IMR-90 (cell line): ENCODE data around the gene MTM1. TPM values are rescaled to one million over a fixed set of nuclear protein-coding genes. Genes with fewer than 3 reads are reported as not detected.

Source experiments
- ATAC-seq: fragments of 200-7000 bp; cut with Tn5 transposase; 2 replicates; pipeline ENCODE4 v1.9.1; 2020; ENCODE audit warnings: low read depth, mild to moderate bottlenecking, moderate library complexity
- BruUV-seq: library from RNA; stranded (reverse); fragments of 400-500 nt; replicated peaks from 2 replicates; lab custom pipeline; 2021; lab: Mats Ljungman, UMichigan
- CTCF ChIA-PET: fragments of 300-600 bp; formaldehyde crosslinking; extraction: SDS; loops from one replicate; lab custom pipeline; 2021; ENCODE audit warnings: antibody characterized with exemption; lab: Yijun Ruan, JAX
- POLR2A ChIA-PET: fragments of 300-600 bp; sonication (Branson Sonifier 250); formaldehyde crosslinking; loops from one replicate; lab custom pipeline; 2022; ENCODE audit warnings: antibody characterized with exemption; ENCODE audit not compliant: unreplicated experiment; lab: Charles Lee
- DNase-seq: peaks from one replicate; pipeline ENCODE4 v3.0.0; 2013
- H2AFZ ChIP-seq: replicated peaks from 2 replicates; pipeline ENCODE3; 2013; ENCODE audit warnings: low read length, mild to moderate bottlenecking; ENCODE audit not compliant: poor library complexity
- H2AK5ac ChIP-seq: 2 replicates; pipeline ENCODE4 v1.6.1; 2013; ENCODE audit warnings: low read depth, low read length, inconsistent platforms
- H2AK9ac ChIP-seq: replicated peaks from 2 replicates; pipeline ENCODE3; 2013; ENCODE audit warnings: mild to moderate bottlenecking, low read depth, low read length, moderate library complexity; ENCODE audit not compliant: poor library complexity
- H2BK120ac ChIP-seq: 2 replicates; pipeline ENCODE4 v1.6.1; 2013; ENCODE audit warnings: low read depth, low read length, inconsistent platforms
- H2BK15ac ChIP-seq: 3 replicates; pipeline ENCODE4 v1.6.1; 2013; ENCODE audit warnings: low read depth, low read length, inconsistent platforms
- H2BK20ac ChIP-seq: 2 replicates; pipeline ENCODE4 v1.6.1; 2013; ENCODE audit warnings: low read depth, mild to moderate bottlenecking, inconsistent platforms, low read length, moderate library complexity
- H2BK5ac ChIP-seq: 2 replicates; pipeline ENCODE4 v1.6.1; 2013; ENCODE audit warnings: mild to moderate bottlenecking, low read depth, low read length, inconsistent platforms; ENCODE audit not compliant: poor library complexity, severe bottlenecking
- H3K14ac ChIP-seq: replicated peaks from 2 replicates; pipeline ENCODE4 v1.6.1; 2013; ENCODE audit warnings: low read depth, low read length, inconsistent platforms
- H3K18ac ChIP-seq: 2 replicates; pipeline ENCODE4 v1.6.1; 2013; ENCODE audit warnings: low read depth, low read length, control low read depth
- H3K23ac ChIP-seq: 2 replicates; pipeline ENCODE4 v1.6.1; 2013; ENCODE audit warnings: low read depth, low read length, inconsistent platforms
- H3K27ac ChIP-seq: 2 replicates; pipeline ENCODE4 v1.5.1; 2013; ENCODE audit warnings: mild to moderate bottlenecking, control low read depth, low read length; ENCODE audit not compliant: insufficient read depth
- H3K27me3 ChIP-seq: 2 replicates; pipeline ENCODE4 v1.6.1; 2013; ENCODE audit warnings: low read length; ENCODE audit not compliant: control insufficient read depth, insufficient read depth
- H3K36me3 ChIP-seq: 2 replicates; pipeline ENCODE4 v1.6.1; 2013; ENCODE audit warnings: low read length, mixed read lengths; ENCODE audit not compliant: control insufficient read depth, insufficient read depth
- H3K4ac ChIP-seq: 2 replicates; pipeline ENCODE4 v1.6.1; 2013; ENCODE audit warnings: low read depth, low read length, inconsistent platforms
- H3K4me1 ChIP-seq: 2 replicates; pipeline ENCODE4 v1.6.1; 2013; ENCODE audit warnings: low read length, mixed read lengths; ENCODE audit not compliant: control insufficient read depth, insufficient read depth
- H3K4me2 ChIP-seq: 2 replicates; pipeline ENCODE4 v1.6.1; 2013; ENCODE audit warnings: low read depth, mild to moderate bottlenecking, control low read depth, low read length, moderate library complexity
- H3K4me3 ChIP-seq: 2 replicates; pipeline ENCODE4 v1.5.1; 2013; ENCODE audit warnings: low read depth, mild to moderate bottlenecking, control low read depth, low read length, moderate library complexity; ENCODE audit not compliant: insufficient read depth
- H3K56ac ChIP-seq: 2 replicates; pipeline ENCODE4 v1.6.1; 2013; ENCODE audit warnings: low read length, inconsistent platforms; ENCODE audit not compliant: insufficient read depth; ENCODE audit errors: extremely low read depth
- H3K79me1 ChIP-seq, 2 experiments: 2 replicates each; pipeline ENCODE4 v1.6.1; 2013; ENCODE audit warnings: low read length in 2 of 2, inconsistent platforms in 1 of 2, low read depth in 1 of 2
- H3K9ac ChIP-seq: 2 replicates; pipeline ENCODE4 v1.6.1; 2013; ENCODE audit warnings: low read depth, low read length, control low read depth
- H3K9me1 ChIP-seq: 2 replicates; pipeline ENCODE4 v1.6.1; 2013; ENCODE audit warnings: low read length, inconsistent platforms; ENCODE audit not compliant: insufficient read depth
- H3K9me3 ChIP-seq: 2 replicates; pipeline ENCODE4 v1.6.1; 2013; ENCODE audit warnings: low read length; ENCODE audit not compliant: control insufficient read depth, insufficient read depth
- H4K20me1 ChIP-seq: 2 replicates; pipeline ENCODE4 v1.6.1; 2013; ENCODE audit warnings: low read length, inconsistent platforms; ENCODE audit not compliant: insufficient read depth
- H4K5ac ChIP-seq: 2 replicates; pipeline ENCODE4 v1.6.1; 2013; ENCODE audit warnings: mild to moderate bottlenecking, low read depth, low read length, control low read depth
- H4K8ac ChIP-seq, 2 experiments: 2 replicates each; pipeline ENCODE4 v1.6.1; 2013; ENCODE audit warnings: low read depth in 2 of 2, low read length in 2 of 2, control low read depth in 1 of 2, inconsistent platforms in 1 of 2
- H4K91ac ChIP-seq: 2 replicates; pipeline ENCODE4 v1.6.1; 2013; ENCODE audit warnings: low read depth, low read length, inconsistent platforms; ENCODE audit not compliant: insufficient read depth
- BHLHE40 ChIP-seq: fragments of 150-350 bp; IDR thresholded peaks from 2 replicates; pipeline ENCODE4 v1.6.1; 2016; ENCODE audit warnings: mild to moderate bottlenecking, low read depth, low read length
- CEBPB ChIP-seq: IDR thresholded peaks from 2 replicates; pipeline ENCODE4 v1.6.1; 2012; ENCODE audit warnings: low read depth, low read length, improper control_type of control experiment
- CHD1 ChIP-seq: IDR thresholded peaks from 2 replicates; pipeline ENCODE4 v1.6.1; 2012; ENCODE audit warnings: low read depth, low read length, improper control_type of control experiment
- CTCF ChIP-seq: conservative IDR thresholded peaks from 2 replicates; pipeline ENCODE4 v1.5.1; 2012; ENCODE audit warnings: mild to moderate bottlenecking, low read depth, low read length, improper control_type of control experiment
- FOS ChIP-seq: fragments of 150-350 bp; IDR thresholded peaks from 2 replicates; pipeline ENCODE4 v1.6.1; 2016; ENCODE audit warnings: low read depth, low read length
- MXI1 ChIP-seq: IDR thresholded peaks from 2 replicates; pipeline ENCODE4 v1.6.1; 2012; ENCODE audit warnings: low read depth, mild to moderate bottlenecking, low read length, moderate library complexity, borderline replicate concordance
- NFE2L2 ChIP-seq: fragments of 150-350 bp; IDR thresholded peaks from 2 replicates; pipeline ENCODE4 v1.6.1; 2016; ENCODE audit warnings: low read depth, mild to moderate bottlenecking, low read length
- RAD21 ChIP-seq: IDR thresholded peaks from 2 replicates; pipeline ENCODE4 v1.6.1; 2012; ENCODE audit warnings: low read length, improper control_type of control experiment
- SMC3 ChIP-seq: fragments of 150-350 bp; IDR thresholded peaks from 2 replicates; pipeline ENCODE4 v1.6.1; 2016; ENCODE audit warnings: low read depth, mild to moderate bottlenecking, antibody characterized with exemption, low read length, moderate library complexity
- USF2 ChIP-seq: fragments of 150-350 bp; IDR thresholded peaks from 2 replicates; pipeline ENCODE4 v1.6.1; 2017; ENCODE audit warnings: mild to moderate bottlenecking, antibody characterized with exemption, low read length, low read depth
- WGBS, 2 experiments: methylation state at CpG; one replicate each; pipeline versions ENCODE4 v1.1.5 to v1.1.7; 2013; ENCODE audit warnings: missing lambda C conversion rate in 2 of 2; ENCODE audit not compliant: insufficient read length in 1 of 2; ENCODE audit errors: extremely low coverage in 2 of 2; 5-methylcytosine and 5-hydroxymethylcytosine counted together
- dilution Hi-C: fragments of 300-500 bp; cut with HindIII; formaldehyde crosslinking; loops from one replicate; pipeline ENCODE4 v1.14.3; 2018; ENCODE audit warnings: low sequenced_read_pairs; ENCODE audit not compliant: unreplicated experiment
- in situ Hi-C: fragments of 300-500 bp; cut with MboI; formaldehyde crosslinking; loops from 3 replicates; pipeline ENCODE4 v1.14.3; 2019; ENCODE audit warnings: low sequenced_read_pairs, inconsistent platforms, mixed read lengths
- intact Hi-C: fragments of 100-400 bp; cut with micrococcal nuclease; formaldehyde crosslinking; loops from 2 replicates; pipeline ENCODE4 v1.10.0; 2022
- polyA plus RNA-seq, 3 experiments: library from polyadenylated mRNA; depleted of rRNA; stranded (reverse); fragments of >200 nt; gene quantifications; 2 replicates each; pipeline ENCODE4 v1.2.3, GENCODE V29; 2012; ENCODE audit warnings: low replicate concordance in 1 of 3
- total RNA-seq: library from RNA; depleted of rRNA; stranded (reverse); fragments of >200 nt; gene quantifications from 2 replicates; pipeline ENCODE4 v1.2.3, GENCODE V29; 2012

Gene MTM1
- total and polyA plus RNA-seq, 2 of the 4 experiments (the other 2 are of a cell fraction), result 3.8 to 5.6 TPM

- H2AFZ ChIP-seq, result no peak overlapping the region
- peaks cover 3% of the 10 kb centered on the region; the same call in 1 of the 2 replicates for H3K27me3 ChIP-seq
- H4K91ac ChIP-seq, result no peak overlapping the region
- no peak overlapping the region for H4K8ac ChIP-seq
- no peak overlapping the region for H2BK5ac ChIP-seq
- dilution Hi-C loops, result no loop called here
- no peak overlapping the region for H3K56ac ChIP-seq
- H2AK5ac ChIP-seq, result no peak overlapping the region
- H4K20me1 ChIP-seq, result no peaks in the 10 kb centered on the region
- H2BK120ac ChIP-seq, result no peak overlapping the region
- H3K4me3 ChIP-seq, result no peak overlapping the region
- no peak overlapping the region for H2BK15ac ChIP-seq
- H3K79me1 ChIP-seq, result peaks cover 8 to 16% of the 10 kb centered on the region in 2 experiments; a peak in 3 of 4 replicates
- no peak for ATAC-seq
- H3K9me3 ChIP-seq, result no peaks in the 10 kb centered on the region
- H3K4me2 ChIP-seq, result no peak overlapping the region
- in situ Hi-C loops, result no loop called here
- no peak overlapping the region for H3K18ac ChIP-seq
- ChIA-PET POLR2A (no interaction called here), CTCF (no interaction called here)
- no peaks in the 10 kb centered on the region for H3K9me1 ChIP-seq
- H3K23ac ChIP-seq, result no peak overlapping the region
- BruUV-seq, result no TSS peak
- no peaks in the 10 kb centered on the region for H3K4me1 ChIP-seq
- no peak overlapping the region for H4K5ac ChIP-seq
- H2BK20ac ChIP-seq, result no peak overlapping the region
- no peak overlapping the region for H3K27ac ChIP-seq
- no peak overlapping the region for H3K14ac ChIP-seq
- no peaks in the 10 kb centered on the region for H3K36me3 ChIP-seq
- no peak overlapping the region for H2AK9ac ChIP-seq
- no CpG with 5 or more reads among the region's 5 CpGs for WGBS, 2 experiments
- no peak for DNase-seq
- no peak overlapping the region for H3K9ac ChIP-seq
- TF ChIP-seq SMC3 (no peak), CHD1 (no peak), USF2 (no peak), BHLHE40 (no peak), FOS (no peak), MXI1 (no peak), CEBPB (no peak), RAD21 (no peak), CTCF (no peak), NFE2L2 (no peak)
- intact Hi-C loops, result no loop called here
- no peak overlapping the region for H3K4ac ChIP-seq
These were observed 2.9 kb upstream of the MTM1 start for GRCh38 chrX:150565551-150565950.
